ENCODE measurements around the gene SLC16A8.

SLC16A8 gene

DNA sequence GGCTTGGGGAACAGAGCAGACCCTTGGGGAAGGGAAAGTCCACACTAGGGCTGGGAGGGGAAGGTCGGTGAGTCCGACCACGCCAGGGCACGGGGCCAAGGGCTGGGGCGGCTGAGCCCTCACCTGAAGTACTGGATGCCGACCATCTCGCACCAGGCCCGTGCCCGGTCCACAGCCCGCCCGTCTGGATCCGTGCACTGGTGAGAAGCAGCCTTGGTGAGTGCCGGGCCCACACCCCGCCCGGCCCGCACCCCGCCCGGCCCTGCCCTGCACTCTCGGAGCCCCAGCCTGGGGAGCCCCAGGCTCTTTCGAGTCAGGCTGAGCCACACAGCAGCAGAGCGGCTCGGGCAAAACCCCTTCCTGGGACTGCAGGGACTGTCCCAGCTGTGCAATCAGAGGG, 28.4 kb upstream of the SLC16A8 start:
- no peak for DNase-seq (ENCODE audit: low read depth)

DNA sequence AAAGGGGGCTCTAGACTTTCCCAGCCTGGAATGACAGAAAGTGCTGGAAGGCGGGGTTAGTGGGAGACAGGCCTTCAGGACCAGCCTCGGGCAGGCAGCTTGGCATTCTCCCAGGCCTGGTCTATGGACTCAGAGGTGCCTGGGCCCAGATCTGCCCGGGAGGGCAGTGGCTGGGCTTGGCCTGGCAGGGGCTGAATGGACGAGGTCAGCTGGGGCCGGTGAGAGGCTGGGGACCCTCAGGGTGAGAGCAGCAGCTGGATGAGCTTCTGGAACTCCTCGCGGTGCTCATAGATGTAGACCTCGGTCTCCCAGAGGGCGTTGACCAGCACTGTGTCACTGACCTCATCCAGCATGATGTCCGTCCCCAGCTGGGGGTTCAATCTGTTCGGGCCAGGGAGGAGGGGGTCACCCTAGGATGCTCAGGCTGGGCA, 28.0 kb upstream of the SLC16A8 start:
- no peak for DNase-seq (ENCODE audit: low read depth)

DNA sequence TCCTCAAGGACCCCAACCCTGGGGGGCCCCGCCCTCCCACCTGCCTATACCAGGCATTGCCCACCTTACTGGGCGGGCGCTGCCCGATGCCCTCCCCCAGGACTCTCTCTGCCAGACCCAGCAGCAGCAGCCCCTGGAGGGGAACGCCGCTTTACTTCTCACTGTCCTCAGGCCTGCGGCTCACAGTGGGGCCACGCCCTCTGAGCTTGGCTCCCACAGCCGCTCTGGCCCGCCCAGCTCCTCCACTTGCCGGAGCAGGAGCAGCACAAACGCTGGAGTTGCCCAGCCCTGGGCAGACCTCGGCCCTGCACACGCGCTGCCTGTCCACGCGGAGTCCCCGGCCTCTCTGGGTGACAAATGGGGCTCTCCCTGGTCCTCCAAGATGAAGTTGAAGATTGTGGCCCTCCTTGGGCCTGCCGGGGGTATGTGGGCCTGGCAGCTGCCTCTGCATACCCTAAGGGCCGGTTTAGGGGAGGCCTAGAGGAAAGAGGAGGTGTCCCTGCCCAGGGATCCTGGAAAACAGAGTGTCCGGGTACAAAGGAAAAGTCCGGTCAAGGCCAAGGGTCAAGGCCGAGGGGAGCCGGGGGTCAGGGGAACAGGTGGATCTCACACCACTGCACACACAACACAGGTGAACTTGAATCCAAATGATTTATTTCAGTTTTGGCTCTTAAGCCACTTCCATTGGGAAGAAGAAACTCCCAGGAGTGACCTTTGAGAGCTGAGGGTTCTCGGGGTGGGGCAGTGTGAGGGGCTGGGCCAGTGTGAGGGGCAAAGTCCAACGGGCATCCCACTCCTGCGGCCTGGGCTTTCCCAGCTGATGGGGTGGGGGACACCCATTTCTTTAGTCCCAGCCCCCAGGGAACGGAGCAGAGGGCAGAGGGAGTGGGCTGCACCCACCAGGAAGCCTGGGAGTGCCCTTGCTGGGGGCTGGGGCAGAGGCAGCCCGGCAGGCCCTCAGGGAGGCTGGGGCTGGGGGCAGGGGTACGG, 27.2 kb upstream of the SLC16A8 start:
- DNase-seq (ENCODE audit: low read depth) = no peak

DNA sequence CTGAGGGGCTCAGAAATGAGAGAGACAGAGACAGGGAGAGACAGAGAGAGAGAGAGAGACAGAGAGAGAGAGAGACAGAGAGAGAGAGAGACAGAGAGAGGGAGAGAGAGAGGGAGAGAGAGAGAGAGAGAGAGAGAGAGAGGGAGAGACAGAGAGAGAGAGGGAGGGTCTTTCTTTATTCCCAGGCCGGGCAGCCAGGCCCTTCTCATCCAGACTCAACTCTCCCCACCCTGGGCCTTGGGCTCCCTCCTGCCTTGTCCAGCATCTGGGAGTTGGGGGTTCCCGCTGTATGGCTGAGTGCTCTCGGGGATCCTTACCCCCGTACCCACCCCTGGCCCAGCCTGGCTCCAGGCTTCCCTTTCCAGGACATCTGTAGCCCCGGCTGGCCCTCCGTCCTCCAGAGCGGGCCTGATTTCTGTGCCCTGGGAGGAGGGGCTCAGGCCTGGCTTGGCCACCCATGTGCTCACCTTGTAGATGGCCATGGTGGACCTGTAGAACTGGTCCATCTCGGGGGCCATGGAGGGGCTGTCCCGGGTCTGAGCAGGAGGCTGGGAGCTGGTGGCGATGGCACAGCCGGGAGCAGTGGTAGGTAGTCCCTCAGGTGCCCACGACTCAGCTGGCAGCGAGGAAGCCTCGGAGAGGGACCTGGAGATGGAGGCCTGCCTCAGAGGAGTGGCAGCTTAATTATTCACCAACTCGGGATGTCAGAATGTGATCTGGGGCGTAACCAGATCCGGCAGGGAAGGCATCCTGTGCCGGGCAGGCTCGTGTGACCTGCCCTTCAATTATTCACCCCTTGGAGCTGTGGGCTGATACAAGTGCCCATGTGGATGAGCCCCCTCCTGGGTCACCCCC, 26.3 kb upstream of the SLC16A8 start, which contains the start of gene BAIAP2L2:
Gene BAIAP2L2, minus strand, starts transcription at position 677 of the 855 bp plus-strand sequence. Its CDS starts 159 bp downstream, at position 518.
- no peak for DNase-seq (ENCODE audit: low read depth)

DNA sequence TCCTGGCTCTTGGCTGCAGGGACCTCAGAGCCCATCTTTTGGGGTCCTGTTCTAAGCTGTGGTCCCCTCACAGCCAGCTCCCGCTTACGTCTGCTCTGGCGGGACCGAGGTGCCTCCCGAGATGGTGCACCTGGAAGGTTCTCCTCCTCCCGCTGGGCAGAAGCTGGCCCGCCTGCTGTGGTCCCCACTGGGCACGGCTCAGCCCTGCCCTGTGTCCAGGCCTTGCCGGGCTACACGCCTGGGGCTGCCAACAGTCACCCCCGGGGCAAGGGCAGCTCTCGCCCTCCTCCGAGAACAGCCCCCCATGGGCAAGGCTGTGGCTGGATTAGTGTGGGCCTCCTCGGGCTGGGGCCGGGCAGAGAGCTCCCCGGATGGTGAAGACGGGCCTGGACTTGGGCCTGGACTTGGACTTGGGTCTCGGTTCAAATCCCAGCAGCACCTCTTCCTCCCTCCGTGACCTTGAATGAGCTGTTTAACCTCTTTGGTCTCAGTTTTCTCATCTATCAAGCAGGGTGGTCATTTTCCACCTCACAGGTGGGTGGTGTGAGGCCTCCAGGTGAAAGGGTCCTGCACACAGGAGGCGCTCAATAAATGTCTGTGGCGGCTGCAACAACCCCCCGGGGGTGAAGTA, 25.5 kb upstream of the SLC16A8 start:
- DNase-seq (ENCODE audit: low read depth) = no peak

DNA sequence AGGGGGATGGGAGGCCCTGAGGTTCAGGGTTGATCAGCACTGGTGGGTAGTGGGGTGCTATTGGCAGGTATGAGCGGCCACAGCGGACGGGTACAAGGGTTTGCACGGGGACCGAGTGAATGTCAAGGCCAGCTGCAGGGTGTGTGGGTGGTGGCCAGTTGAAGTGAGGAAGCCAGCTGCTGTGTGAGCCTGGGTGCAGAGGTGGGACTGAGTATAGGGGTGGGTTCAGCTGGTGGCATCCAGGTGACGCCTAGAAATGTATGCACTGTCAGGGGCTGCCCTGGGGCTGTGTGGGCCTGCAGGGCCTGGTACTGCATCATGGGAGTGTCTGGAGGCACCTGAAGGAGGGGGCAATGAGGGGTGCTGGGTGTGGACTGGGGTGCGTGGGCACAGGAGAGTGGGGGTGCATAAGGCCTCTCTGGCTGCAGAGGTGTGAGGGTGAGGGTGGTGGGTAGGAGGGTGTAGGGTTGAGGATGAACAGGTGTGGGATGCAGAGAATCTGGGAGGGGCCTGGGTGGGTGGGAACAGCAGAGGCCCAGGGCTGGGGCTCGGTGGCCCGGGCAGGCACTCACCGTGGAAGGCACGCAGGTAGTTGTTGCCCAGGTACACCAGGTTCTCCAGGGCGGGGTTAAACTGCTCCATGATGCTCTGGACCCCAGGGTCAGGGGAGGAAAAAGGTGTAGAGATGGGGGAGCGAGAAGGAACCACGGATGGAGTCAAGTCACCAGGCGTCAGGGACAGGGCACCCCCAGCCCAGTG, 24.8 kb upstream of the SLC16A8 start:
- DNase-seq (ENCODE audit: low read depth) = no peak

DNA sequence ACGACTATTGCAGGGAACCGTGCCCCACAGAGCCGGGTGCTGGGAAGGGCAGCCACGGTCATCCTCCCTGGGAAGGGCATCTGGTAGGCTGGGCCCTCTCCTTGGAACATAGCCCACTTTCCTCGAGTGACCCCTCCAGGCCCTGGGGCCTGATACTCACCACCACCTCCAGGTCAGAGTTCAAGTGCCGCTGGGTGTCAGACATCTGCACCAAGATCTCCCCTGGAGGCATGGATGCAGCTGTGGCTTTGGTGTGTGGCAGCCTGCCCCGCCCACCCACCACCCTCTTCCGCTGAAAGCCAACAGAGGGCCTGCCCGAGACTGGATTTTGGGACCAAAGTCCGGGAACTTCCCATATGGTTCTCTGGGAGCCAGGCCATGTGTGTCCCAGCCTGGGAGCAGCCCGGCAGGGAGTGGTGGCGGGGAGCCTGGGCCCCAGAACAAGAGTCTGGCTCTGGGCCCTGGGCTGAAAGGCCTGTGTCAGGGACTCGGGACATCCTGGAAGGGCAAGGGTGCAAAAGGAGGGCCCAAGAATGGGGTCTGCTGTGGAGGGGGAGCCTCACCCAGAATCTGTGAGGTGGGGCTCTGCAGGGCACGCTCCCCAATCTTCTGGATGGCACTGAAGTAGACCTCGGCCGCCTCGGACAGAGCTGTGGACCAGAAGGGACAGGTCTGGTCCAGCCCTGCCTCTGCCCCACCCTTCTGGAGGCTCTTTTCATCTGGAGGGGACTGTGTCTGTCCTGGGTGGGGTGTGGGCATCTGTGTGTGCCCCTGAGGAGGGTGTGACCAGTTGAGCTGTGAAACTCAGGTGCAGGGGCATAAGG, 23.9 kb upstream of the SLC16A8 start:
- no peak for DNase-seq (ENCODE audit: low read depth)

DNA sequence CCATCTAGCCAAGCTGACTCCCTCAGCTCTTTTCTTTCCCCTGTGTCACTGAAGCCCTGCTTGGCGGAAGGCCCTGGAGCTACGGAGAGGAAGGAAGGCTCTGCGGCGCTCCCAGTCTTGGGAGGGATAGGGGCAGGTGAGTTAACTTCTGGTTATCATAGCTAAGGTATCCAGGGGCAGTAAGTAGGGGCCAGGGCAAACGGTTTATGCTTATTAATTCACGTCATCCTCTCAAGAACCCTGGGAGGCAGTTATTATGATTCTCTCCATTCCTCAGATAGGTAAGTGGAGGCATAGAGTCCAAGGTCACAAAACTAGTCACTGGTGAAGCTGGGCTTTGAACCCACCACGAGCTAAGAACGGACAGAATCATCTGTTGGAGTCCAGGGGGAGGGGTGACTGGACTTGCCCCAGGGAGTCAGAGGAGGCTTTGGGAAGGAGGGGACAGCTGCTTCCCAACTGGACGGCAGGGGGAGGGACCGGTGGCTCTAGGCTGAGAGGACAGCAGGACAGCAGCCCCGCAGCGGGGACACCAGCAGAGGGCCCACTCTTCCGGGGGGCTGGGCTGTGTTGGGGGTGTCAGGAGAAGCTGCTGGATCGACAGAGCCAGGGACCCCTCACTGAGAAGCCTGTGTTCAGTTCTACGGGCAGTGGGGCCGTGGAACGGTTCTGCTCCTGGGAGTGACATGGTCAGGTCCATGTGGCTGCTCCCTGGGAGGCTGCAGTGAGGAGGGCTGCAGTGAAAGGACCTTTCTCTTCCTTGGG, 23.0 kb upstream of the SLC16A8 start:
- DNase-seq (ENCODE audit: low read depth) = no peak

DNA sequence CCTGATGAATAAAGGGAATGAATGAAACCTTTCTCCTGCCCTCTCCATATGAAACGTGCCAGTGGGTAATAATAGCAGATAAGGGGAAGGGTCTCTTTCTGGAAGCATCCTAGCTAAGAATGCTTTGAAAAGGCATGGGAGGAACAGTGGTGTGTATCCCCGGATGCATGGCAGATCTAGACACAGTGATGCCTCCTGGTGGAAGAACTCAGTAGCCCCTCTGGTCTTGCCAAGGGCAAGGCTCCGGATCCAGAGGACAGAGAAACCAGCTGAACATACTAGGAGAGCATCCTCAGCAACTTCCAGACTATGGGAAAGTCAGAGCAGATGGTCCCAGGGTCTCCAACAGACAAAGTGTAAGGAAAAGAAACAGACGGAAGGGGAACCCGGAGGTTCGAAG, 20.1 kb upstream of the SLC16A8 start:
- no peak for DNase-seq (ENCODE audit: low read depth)

DNA sequence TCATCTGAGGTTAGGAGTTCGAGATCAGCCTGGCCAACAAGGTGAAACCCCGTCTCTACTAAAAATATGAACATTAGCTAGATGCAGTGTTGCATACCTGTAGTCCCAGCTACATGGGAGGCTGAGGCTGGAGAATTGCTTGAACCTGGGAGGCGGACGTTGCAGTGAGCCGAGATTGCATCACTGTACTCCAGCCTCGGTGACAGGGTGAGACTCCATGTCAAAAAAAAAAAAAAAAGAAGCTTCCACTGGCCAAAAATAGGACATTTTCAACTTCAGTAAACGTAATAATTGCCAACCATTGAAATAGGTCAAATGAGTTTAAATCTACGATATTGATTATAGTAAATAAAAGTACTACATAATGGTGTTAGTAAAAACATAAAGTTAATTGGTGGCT, 19.7 kb upstream of the SLC16A8 start:
- no peak for DNase-seq (ENCODE audit: low read depth)

DNA sequence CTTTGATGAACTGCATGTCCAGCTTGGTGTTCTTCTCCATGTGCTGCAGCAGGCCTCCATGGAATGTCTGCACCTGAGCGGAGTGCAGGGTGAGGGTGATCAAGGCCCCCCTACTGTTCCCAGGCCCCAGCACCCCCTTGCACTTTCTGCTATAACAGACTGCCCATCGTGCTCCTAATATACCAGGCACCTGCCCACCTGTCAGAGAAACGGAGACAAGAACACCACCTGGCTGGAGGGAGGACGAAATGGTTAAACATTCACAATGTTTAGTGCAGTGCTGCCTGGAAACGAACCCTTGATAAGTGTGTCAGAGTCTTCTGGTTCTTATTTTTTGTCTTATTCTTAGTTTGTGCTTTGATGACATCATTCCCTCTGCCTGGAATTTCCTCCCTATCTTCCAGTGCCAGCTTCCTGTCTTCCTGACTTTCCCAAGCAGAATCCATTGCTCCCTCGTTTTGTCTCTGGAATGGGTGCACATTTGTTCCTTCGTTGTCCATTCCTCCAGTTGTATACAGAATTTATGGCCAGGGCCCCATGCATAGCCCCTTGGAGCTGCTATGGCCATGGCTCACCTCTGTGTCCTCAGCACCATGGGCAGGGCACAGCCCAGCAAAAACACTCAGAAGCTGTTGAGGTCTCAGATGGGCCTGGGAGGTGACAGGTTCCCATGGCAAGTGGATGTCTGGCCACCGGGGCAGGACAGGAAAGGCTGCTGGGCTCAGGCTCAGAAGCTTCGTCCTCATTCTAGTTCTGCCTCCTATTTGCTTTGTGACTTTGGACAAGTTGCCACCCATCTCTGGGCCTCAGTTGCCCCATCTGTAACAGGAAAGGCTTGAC, 14.6 kb upstream of the SLC16A8 start:
- no peak for DNase-seq (ENCODE audit: low read depth)

DNA sequence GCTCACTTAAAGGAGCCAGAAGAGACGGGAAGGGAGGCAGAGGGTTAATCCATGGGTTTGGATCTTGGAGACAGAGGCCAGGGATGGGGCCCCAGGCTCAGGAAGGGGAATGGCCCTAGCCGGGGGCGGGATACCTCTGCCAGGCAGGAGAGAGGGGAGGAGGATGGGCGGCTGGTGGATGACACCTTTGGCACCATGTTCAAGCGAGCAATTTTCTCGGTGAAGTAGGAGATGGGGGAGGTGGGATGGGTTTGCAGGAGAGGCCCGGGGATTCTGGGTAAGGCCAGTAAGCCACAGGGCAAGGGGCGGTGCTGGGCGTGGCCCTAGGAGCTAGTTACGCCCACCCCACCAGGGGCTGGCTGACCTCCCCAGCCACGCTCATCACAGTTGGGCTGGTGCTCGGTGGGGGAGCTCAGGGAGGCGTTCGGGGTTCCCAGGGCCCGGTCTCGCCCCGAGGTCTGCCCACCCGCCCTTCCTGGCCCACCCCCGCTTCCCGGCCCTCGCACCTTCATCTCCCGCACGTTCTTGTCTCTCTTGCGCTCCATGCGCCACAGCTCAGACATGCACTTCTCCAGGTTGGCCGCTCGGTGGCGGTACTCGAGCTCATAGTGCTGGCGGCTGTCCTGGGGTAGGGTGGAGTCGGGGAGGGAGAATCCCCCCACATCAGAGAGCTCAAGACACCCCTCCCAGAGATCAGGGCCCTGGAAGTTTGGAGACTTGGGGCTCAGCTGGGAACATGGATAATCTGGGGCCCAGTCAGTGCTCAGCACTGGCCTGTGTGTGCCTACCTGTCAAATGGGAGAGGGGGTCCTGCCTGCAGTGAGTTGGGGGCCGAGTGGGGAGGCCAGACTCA, 13.8 kb upstream of the SLC16A8 start:
- no peak for DNase-seq (ENCODE audit: low read depth)

DNA sequence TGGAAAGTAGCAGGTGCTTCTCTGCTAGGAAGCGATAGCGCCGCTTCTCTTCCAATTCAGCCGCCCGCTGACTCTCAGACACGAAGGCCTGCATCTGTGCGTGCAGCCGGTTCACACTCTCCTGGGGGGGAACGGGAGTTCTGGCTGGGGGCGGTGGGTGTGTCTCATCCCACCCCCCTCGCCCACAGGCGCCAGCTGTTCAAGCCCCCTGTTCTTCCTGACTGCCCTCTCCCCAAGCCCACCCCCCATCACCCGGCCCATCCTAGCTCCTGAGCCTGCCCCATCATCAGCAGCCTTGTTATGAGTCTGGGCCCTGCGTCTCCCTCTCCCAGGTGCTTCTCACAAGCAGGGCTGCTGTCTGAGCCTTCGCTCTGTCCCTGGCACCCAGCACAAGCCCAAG, 13.1 kb upstream of the SLC16A8 start:
- DNase-seq (ENCODE audit: low read depth) = no peak

DNA sequence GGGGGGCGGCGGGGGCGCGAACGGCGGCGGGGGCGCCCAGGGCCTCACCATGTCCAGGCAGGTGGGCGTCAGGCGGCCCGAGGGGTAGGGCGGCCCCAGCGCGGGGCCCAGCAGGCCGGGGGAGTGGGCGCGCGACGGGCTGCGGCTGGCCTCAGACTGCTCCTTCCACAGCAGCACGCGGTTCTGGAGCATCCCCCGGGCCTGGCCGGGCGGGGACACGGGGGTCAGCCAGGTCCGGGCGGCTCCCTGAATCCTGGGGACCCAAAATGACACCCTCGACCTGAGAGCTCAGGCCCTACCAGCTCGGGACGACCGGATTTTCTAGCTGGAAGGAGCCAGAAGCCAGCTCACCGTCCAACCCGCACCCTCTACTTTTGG, 5.5 kb upstream of the SLC16A8 start:
- no peak for DNase-seq (ENCODE audit: low read depth)

DNA sequence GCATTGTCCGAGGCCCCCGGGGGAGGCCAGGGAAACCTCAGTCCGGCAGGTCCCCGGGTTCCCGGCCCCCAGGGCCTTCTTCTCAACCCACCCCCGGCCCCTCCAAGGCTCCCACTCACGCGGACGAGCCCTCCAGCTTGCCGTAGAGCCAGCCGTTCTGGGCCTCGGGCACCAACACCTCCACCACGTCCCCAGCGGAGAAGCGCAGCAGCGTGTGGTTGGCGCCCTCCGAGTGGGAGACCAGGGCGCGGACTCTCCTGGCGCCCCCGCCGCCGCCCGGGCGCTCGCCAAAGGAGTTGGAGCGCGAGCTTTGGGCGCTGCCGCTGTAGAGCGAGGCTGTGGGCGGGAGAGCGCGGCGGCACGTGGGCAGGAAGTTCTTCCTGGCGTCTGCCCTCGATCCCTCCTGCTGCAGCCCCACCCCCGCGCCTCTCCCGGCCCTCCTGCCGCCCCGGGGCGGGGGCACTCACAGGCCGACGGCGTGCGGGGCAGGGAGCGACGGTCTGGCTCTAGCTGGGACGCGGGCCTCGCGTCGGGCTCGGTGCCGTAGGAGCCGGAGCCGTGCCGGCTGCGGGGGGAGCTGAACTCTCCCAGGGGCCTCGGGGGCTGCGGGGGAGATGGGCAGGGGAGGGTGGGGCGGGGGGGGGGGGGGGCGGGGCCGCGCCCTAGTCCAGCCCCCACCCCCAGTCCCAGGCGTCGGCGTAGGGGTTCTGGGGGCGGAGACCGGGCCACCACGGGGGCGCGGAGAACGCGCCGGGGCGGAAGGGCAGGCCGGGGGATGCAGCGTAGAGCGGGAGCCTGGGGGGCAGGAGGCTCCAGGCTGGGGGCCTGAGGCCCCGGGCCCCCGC, 4.9 kb upstream of the SLC16A8 start:
- no peak for DNase-seq (ENCODE audit: low read depth)

DNA sequence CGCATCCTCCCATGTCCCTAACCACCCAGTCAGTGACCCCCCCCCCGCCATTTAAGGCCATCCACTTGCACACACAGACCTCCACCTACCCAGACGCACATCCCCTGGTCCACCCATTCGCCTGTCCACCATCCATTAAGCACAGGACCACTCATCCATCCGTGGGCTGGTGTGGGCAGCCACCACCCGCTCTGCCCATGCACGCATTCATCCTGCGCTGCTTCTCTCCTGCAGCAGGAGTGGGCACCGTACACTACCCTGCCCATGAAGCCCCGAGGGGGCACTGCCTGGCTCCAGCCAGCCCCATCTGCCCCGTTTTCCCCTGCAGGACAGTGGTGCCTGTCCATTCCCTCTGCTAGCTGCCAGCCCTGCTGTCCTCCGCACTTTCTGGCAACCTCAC, 3.9 kb upstream of the SLC16A8 start:
- DNase-seq (ENCODE audit: low read depth) = no peak

DNA sequence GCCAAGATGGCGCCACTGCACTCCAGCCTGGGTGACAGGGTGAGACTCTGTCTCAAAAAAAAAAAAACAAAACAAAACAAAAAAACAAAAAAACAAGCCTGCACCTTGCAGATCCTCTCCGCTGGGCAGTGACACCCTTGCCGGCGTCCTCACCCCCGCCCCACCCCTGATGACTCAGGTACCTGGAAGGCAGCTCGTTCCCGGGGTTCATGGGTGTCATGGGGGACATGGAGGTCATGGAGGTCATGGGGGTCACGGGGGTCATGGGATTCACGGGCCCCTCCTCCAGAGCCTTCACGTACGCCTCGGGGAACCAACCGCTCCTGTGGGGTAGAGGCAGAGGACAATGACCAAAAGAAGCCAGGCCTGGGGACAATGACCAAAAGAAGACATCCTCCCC, 3.0 kb upstream of the SLC16A8 start:
- no peak for DNase-seq (ENCODE audit: low read depth)

All from T-helper 22 cell (primary cell).